GM21723 (cell line): ENCODE results near the gene CCDC60.

Experiments
- ATAC-seq: cut with Tn5 transposase; IDR thresholded peaks from one replicate; pipeline ENCODE4 v1.9.1; 2021; ENCODE audit warnings: mild to moderate bottlenecking, moderate library complexity; ENCODE audit not compliant: unreplicated experiment

The CCDC60 gene

GRCh38 chr12:119334430-119335170 is at the start of gene CCDC60:
Gene CCDC60, plus strand, starts transcription at chr12:119334729. Its CDS starts 448 bp downstream, at chr12:119335177.
- ATAC-seq, result no peak

GRCh38 chr12:119288576-119288975 is 46.0 kb upstream of the CCDC60 start:
- no peak for ATAC-seq

GRCh38 chr12:119292893-119293630 is 41.5 kb upstream of the CCDC60 start:
- ATAC-seq, result no peak

GRCh38 chr12:119294211-119294610 is 40.3 kb upstream of the CCDC60 start:
- ATAC-seq, result no peak

- no peak for ATAC-seq
Measured at GRCh38 chr12:119296535-119296934, 38.0 kb upstream of the CCDC60 start.

GRCh38 chr12:119299130-119299529 is 35.4 kb upstream of the CCDC60 start:
- no peak for ATAC-seq

GRCh38 chr12:119301379-119301778 is 33.1 kb upstream of the CCDC60 start:
- no peak for ATAC-seq

GRCh38 chr12:119302451-119303080 is 32.0 kb upstream of the CCDC60 start:
- no peak for ATAC-seq

GRCh38 chr12:119306593-119306992 is 27.9 kb upstream of the CCDC60 start:
- no peak for ATAC-seq

GRCh38 chr12:119307747-119308146 is 26.8 kb upstream of the CCDC60 start:
- ATAC-seq, result no peak

- ATAC-seq, result no peak
Measured at GRCh38 chr12:119308708-119309456, 25.6 kb upstream of the CCDC60 start.

- no peak for ATAC-seq
Measured at GRCh38 chr12:119311878-119312277, 22.7 kb upstream of the CCDC60 start.

GRCh38 chr12:119312904-119313303 is 21.6 kb upstream of the CCDC60 start:
- ATAC-seq, result no peak

- ATAC-seq, result no peak
Measured at GRCh38 chr12:119314290-119314689, 20.2 kb upstream of the CCDC60 start.

GRCh38 chr12:119319638-119320037 is 14.9 kb upstream of the CCDC60 start:
- ATAC-seq, result no peak

- ATAC-seq, result no peak
Measured at GRCh38 chr12:119320678-119321077, 13.9 kb upstream of the CCDC60 start.

- ATAC-seq, result no peak
Measured at GRCh38 chr12:119322301-119322723, 12.2 kb upstream of the CCDC60 start.

- no peak for ATAC-seq
Measured at GRCh38 chr12:119325813-119326212, 8.7 kb upstream of the CCDC60 start.

GRCh38 chr12:119326341-119326740 is 8.2 kb upstream of the CCDC60 start:
- no peak for ATAC-seq

GRCh38 chr12:119327471-119327870 is 7.1 kb upstream of the CCDC60 start:
- no peak for ATAC-seq

GRCh38 chr12:119328111-119328510 is 6.4 kb upstream of the CCDC60 start:
- no peak for ATAC-seq
